GM23338 (cell line): ENCODE results near the gene CCDC12. TPM values are rescaled to one million over a fixed set of nuclear protein-coding genes. Genes with fewer than 3 reads are reported as not detected.

Experiments used
- ATAC-seq: fragments of 200-7000 bp; cut with Tn5 transposase; 3 replicates; pipeline ENCODE4 v1.9.1; 2020
- DNase-seq: peaks from one replicate; pipeline ENCODE4 v3.0.0-alpha.2; 2015; ENCODE audit warnings: low spot score
- H2AFZ ChIP-seq: fragments of 200-600 bp; sonication (generic); 2 replicates; pipeline ENCODE4 v1.8.0; 2016; ENCODE audit warnings: antibody characterized with exemption, mild to moderate bottlenecking, moderate library complexity
- H3F3A ChIP-seq: fragments of 200-600 bp; sonication (generic); replicated peaks from 2 replicates; pipeline ENCODE4 v1.8.0; 2017; ENCODE audit warnings: antibody characterized with exemption, mixed run types, low read depth
- H3K27ac ChIP-seq: fragments of 200-600 bp; sonication (generic); 2 replicates; pipeline ENCODE4 v1.6.1; 2016; ENCODE audit warnings: low read depth
- H3K27me3 ChIP-seq: fragments of 200-600 bp; sonication (generic); 2 replicates; pipeline ENCODE4 v1.8.0; 2016; ENCODE audit warnings: mild to moderate bottlenecking, mixed run types, moderate library complexity; ENCODE audit not compliant: insufficient read depth
- H3K36me3 ChIP-seq: fragments of 200-600 bp; sonication (generic); 2 replicates; pipeline ENCODE4 v1.8.0; 2016; ENCODE audit warnings: mild to moderate bottlenecking; ENCODE audit not compliant: insufficient read depth
- H3K4me1 ChIP-seq: fragments of 200-600 bp; sonication (generic); 2 replicates; pipeline ENCODE4 v1.8.0; 2016; ENCODE audit warnings: mild to moderate bottlenecking, moderate library complexity; ENCODE audit not compliant: insufficient read depth
- H3K4me2 ChIP-seq: fragments of 200-600 bp; sonication (generic); 2 replicates; pipeline ENCODE4 v1.7.1; 2017; ENCODE audit warnings: mixed run types
- H3K4me3 ChIP-seq: fragments of 200-600 bp; sonication (generic); 2 replicates; pipeline ENCODE4 v1.6.1; 2016; ENCODE audit warnings: mixed run types
- H3K79me2 ChIP-seq: fragments of 200-600 bp; sonication (generic); replicated peaks from 2 replicates; pipeline ENCODE4 v1.8.0; 2017; ENCODE audit warnings: mild to moderate bottlenecking; ENCODE audit not compliant: insufficient read depth
- H3K9me2 ChIP-seq: fragments of 200-600 bp; sonication (generic); 2 replicates; pipeline ENCODE4 v1.8.0; 2017; ENCODE audit not compliant: insufficient read depth
- H4K20me1 ChIP-seq: fragments of 200-600 bp; sonication (generic); replicated peaks from 2 replicates; pipeline ENCODE4 v1.8.0; 2017; ENCODE audit warnings: mild to moderate bottlenecking; ENCODE audit not compliant: insufficient read depth
- H3K27ac Mint-ChIP-seq: 2 replicates; pipeline ENCODE4 v1.8.0; 2020; ENCODE audit warnings: inconsistent platforms, mild to moderate bottlenecking, moderate library complexity, mixed read lengths
- H3K27me3 Mint-ChIP-seq: 3 replicates; pipeline ENCODE4 v1.8.0; 2022; ENCODE audit warnings: low read depth, mild to moderate bottlenecking, moderate library complexity, mixed read lengths, inconsistent platforms; ENCODE audit not compliant: insufficient read depth, poor library complexity
- H3K36me3 Mint-ChIP-seq: 3 replicates; pipeline ENCODE4 v1.8.0; 2021; ENCODE audit warnings: low read depth, mild to moderate bottlenecking, inconsistent platforms, moderate library complexity, mixed read lengths
- H3K4me1 Mint-ChIP-seq: 3 replicates; pipeline ENCODE4 v1.8.0; 2020; ENCODE audit warnings: mild to moderate bottlenecking, inconsistent platforms, mixed read lengths
- H3K4me3 Mint-ChIP-seq: 3 replicates; pipeline ENCODE4 v1.8.0; 2021; ENCODE audit warnings: moderate library complexity, mild to moderate bottlenecking, inconsistent platforms, mixed read lengths
- H3K9me3 Mint-ChIP-seq: 3 replicates; pipeline ENCODE4 v1.8.0; 2020; ENCODE audit warnings: moderate library complexity, mild to moderate bottlenecking, inconsistent platforms, mixed read lengths
- CREB1 ChIP-seq: fragments of 250-450 bp; sonication (Bioruptor Pico); IDR thresholded peaks from 2 replicates; pipeline ENCODE4 v1.5.0; 2020; ENCODE audit warnings: low read depth, mild to moderate bottlenecking, moderate library complexity
- EZH2 ChIP-seq: fragments of 200-600 bp; sonication (generic); IDR thresholded peaks from one replicate; pipeline ENCODE4 v1.8.0; 2017; ENCODE audit warnings: antibody characterized with exemption, mild to moderate bottlenecking, low read depth; ENCODE audit not compliant: unreplicated experiment
- EZH2phosphoT487 ChIP-seq: fragments of 200-600 bp; sonication (generic); IDR thresholded peaks from one replicate; pipeline ENCODE4 v1.8.1; 2018; ENCODE audit warnings: antibody characterized with exemption; ENCODE audit not compliant: unreplicated experiment
- JUNB ChIP-seq: IDR thresholded peaks from one replicate; pipeline ENCODE4 v1.6.1; 2016; ENCODE audit warnings: antibody characterized with exemption; ENCODE audit not compliant: unreplicated experiment
- NANOG ChIP-seq: IDR thresholded peaks from 2 replicates; pipeline ENCODE4 v1.6.1; 2016; ENCODE audit warnings: antibody characterized with exemption, borderline replicate concordance
- POLR2AphosphoS5 ChIP-seq: IDR thresholded peaks from 2 replicates; pipeline ENCODE4 v1.6.1; 2016; ENCODE audit warnings: antibody characterized with exemption, low read depth
- STAT1 ChIP-seq: IDR thresholded peaks from one replicate; pipeline ENCODE4 v1.6.1; 2016; ENCODE audit warnings: antibody characterized with exemption; ENCODE audit not compliant: unreplicated experiment
- ZNF114 ChIP-seq: fragments of 250-450 bp; sonication (Bioruptor Pico); IDR thresholded peaks from 2 replicates; pipeline ENCODE4 v1.5.0; 2020; ENCODE audit warnings: mild to moderate bottlenecking, moderate library complexity
- ZNF331 ChIP-seq: fragments of 250-450 bp; sonication (Bioruptor Pico); IDR thresholded peaks from 2 replicates; pipeline ENCODE4 v1.5.0; 2020; ENCODE audit warnings: low read depth, mild to moderate bottlenecking, moderate library complexity
- polyA plus RNA-seq: library from polyadenylated mRNA; unstranded; fragments of >200 nt; fragmentation: Nextera tagmentation; extraction: Ambion mirVana; gene quantifications from 2 replicates; pipeline ENCODE4 v1.2.1, GENCODE V29; 2016
- total RNA-seq: library from RNA; depleted of rRNA; stranded (reverse); fragments of >200 nt; shearing (Covaris generic); gene quantifications from 2 replicates; pipeline ENCODE4 v1.2.3, GENCODE V29; 2014
- TF ChIP-seq, protein P1 (sequence below): IDR thresholded peaks from 2 replicates; pipeline ENCODE4 v1.6.1; 2016; ENCODE audit warnings: antibody characterized with exemption
- TF ChIP-seq, protein P2 (sequence below): fragments of 250-450 bp; sonication (Bioruptor Pico); IDR thresholded peaks from 2 replicates; pipeline ENCODE4 v1.5.0; 2020; ENCODE audit warnings: mild to moderate bottlenecking, moderate library complexity
- TF ChIP-seq, protein P3 (sequence below): IDR thresholded peaks from one replicate; pipeline ENCODE4 v1.6.1; 2018; ENCODE audit warnings: antibody characterized with exemption; ENCODE audit not compliant: unreplicated experiment
- TF ChIP-seq, protein P4 (sequence below), 2 experiments: fragments of 200-600 bp in 1 of 2; sonication (generic) in 1 of 2; conservative IDR thresholded peaks; 2 replicates each; pipeline versions ENCODE4 v1.5.1 to v1.6.1; 2016 to 2017; ENCODE audit warnings: antibody characterized with exemption in 2 of 2, low read depth in 2 of 2, mild to moderate bottlenecking in 2 of 2, moderate library complexity in 1 of 2

Gene CCDC12
- total and polyA plus RNA-seq, 2 experiments from 2014 or later: 42.9 to 133 TPM

DNA sequence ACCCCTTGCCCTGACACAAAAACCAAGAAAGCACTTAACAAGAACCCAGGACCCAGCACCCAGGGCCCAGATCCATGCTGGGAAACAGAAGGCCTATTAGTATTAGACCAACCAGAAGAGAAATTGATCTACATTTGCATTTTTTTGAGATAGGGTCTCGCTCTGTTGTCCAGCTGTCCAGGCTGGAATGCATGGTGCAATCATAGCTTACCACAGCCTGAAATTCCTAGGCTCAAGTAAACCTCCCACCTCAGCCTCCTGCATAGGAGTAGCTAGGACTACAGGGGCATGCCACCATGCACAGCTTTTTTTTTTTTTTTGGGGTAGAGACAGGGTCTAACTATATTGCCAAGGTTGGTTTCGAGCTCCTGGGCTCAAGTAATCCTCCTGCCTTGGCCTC, 26.4 kb downstream of the CCDC12 start:
- Histone ChIP-seq H4K20me1 (peaks cover 83% of the 10 kb centered on the region), H2AFZ (no peak overlapping the region), H3K36me3 (no peaks in the 10 kb centered on the region), H3K4me1 (peaks cover 11% of the 10 kb centered on the region), H3K4me2 (no peak overlapping the region), H3K79me2 (peaks cover 98% of the 10 kb centered on the region), H3K4me3 (no peak overlapping the region), H3F3A (no peaks in the 10 kb centered on the region), H3K27ac (no peak overlapping the region), H3K9me2 (no peaks in the 10 kb centered on the region), H3K27me3 (no peaks in the 10 kb centered on the region)
- Mint-ChIP-seq H3K27ac (no peak overlapping the region), H3K4me3 (no peak overlapping the region), H3K27me3 (peaks cover 9% of the 10 kb centered on the region), H3K9me3 (no peaks in the 10 kb centered on the region; the same call in 2 of the 3 replicates), H3K36me3 (peaks cover 20% of the 10 kb centered on the region), H3K4me1 (peaks cover 60% of the 10 kb centered on the region)
- DNase-seq (no peak), ATAC-seq (no peak)
- TF ChIP-seq EZH2: no peak
- TF ChIP-seq, protein P1, sequence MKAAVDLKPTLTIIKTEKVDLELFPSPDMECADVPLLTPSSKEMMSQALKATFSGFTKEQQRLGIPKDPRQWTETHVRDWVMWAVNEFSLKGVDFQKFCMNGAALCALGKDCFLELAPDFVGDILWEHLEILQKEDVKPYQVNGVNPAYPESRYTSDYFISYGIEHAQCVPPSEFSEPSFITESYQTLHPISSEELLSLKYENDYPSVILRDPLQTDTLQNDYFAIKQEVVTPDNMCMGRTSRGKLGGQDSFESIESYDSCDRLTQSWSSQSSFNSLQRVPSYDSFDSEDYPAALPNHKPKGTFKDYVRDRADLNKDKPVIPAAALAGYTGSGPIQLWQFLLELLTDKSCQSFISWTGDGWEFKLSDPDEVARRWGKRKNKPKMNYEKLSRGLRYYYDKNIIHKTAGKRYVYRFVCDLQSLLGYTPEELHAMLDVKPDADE: no peak
- TF ChIP-seq, protein P2, sequence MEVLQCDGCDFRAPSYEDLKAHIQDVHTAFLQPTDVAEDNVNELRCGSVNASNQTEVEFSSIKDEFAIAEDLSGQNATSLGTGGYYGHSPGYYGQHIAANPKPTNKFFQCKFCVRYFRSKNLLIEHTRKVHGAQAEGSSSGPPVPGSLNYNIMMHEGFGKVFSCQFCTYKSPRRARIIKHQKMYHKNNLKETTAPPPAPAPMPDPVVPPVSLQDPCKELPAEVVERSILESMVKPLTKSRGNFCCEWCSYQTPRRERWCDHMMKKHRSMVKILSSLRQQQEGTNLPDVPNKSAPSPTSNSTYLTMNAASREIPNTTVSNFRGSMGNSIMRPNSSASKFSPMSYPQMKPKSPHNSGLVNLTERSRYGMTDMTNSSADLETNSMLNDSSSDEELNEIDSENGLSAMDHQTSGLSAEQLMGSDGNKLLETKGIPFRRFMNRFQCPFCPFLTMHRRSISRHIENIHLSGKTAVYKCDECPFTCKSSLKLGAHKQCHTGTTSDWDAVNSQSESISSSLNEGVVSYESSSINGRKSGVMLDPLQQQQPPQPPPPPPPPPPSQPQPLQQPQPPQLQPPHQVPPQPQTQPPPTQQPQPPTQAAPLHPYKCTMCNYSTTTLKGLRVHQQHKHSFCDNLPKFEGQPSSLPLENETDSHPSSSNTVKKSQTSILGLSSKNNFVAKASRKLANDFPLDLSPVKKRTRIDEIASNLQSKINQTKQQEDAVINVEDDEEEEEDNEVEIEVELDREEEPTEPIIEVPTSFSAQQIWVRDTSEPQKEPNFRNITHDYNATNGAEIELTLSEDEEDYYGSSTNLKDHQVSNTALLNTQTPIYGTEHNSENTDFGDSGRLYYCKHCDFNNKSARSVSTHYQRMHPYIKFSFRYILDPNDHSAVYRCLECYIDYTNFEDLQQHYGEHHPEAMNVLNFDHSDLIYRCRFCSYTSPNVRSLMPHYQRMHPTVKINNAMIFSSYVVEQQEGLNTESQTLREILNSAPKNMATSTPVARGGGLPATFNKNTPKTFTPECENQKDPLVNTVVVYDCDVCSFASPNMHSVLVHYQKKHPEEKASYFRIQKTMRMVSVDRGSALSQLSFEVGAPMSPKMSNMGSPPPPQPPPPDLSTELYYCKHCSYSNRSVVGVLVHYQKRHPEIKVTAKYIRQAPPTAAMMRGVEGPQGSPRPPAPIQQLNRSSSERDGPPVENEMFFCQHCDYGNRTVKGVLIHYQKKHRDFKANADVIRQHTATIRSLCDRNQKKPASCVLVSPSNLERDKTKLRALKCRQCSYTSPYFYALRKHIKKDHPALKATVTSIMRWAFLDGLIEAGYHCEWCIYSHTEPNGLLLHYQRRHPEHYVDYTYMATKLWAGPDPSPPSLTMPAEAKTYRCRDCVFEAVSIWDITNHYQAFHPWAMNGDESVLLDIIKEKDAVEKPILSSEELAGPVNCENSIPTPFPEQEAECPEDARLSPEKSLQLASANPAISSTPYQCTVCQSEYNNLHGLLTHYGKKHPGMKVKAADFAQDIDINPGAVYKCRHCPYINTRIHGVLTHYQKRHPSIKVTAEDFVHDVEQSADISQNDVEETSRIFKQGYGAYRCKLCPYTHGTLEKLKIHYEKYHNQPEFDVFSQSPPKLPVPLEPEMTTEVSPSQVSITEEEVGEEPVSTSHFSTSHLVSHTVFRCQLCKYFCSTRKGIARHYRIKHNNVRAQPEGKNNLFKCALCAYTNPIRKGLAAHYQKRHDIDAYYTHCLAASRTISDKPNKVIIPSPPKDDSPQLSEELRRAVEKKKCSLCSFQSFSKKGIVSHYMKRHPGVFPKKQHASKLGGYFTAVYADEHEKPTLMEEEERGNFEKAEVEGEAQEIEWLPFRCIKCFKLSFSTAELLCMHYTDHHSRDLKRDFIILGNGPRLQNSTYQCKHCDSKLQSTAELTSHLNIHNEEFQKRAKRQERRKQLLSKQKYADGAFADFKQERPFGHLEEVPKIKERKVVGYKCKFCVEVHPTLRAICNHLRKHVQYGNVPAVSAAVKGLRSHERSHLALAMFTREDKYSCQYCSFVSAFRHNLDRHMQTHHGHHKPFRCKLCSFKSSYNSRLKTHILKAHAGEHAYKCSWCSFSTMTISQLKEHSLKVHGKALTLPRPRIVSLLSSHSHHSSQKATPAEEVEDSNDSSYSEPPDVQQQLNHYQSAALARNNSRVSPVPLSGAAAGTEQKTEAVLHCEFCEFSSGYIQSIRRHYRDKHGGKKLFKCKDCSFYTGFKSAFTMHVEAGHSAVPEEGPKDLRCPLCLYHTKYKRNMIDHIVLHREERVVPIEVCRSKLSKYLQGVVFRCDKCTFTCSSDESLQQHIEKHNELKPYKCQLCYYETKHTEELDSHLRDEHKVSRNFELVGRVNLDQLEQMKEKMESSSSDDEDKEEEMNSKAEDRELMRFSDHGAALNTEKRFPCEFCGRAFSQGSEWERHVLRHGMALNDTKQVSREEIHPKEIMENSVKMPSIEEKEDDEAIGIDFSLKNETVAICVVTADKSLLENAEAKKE (CRISPR knock-in tag): no peak
- TF ChIP-seq NANOG: no peak
- TF ChIP-seq, protein P3, sequence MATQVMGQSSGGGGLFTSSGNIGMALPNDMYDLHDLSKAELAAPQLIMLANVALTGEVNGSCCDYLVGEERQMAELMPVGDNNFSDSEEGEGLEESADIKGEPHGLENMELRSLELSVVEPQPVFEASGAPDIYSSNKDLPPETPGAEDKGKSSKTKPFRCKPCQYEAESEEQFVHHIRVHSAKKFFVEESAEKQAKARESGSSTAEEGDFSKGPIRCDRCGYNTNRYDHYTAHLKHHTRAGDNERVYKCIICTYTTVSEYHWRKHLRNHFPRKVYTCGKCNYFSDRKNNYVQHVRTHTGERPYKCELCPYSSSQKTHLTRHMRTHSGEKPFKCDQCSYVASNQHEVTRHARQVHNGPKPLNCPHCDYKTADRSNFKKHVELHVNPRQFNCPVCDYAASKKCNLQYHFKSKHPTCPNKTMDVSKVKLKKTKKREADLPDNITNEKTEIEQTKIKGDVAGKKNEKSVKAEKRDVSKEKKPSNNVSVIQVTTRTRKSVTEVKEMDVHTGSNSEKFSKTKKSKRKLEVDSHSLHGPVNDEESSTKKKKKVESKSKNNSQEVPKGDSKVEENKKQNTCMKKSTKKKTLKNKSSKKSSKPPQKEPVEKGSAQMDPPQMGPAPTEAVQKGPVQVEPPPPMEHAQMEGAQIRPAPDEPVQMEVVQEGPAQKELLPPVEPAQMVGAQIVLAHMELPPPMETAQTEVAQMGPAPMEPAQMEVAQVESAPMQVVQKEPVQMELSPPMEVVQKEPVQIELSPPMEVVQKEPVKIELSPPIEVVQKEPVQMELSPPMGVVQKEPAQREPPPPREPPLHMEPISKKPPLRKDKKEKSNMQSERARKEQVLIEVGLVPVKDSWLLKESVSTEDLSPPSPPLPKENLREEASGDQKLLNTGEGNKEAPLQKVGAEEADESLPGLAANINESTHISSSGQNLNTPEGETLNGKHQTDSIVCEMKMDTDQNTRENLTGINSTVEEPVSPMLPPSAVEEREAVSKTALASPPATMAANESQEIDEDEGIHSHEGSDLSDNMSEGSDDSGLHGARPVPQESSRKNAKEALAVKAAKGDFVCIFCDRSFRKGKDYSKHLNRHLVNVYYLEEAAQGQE: no peak
- TF ChIP-seq, protein P4, sequence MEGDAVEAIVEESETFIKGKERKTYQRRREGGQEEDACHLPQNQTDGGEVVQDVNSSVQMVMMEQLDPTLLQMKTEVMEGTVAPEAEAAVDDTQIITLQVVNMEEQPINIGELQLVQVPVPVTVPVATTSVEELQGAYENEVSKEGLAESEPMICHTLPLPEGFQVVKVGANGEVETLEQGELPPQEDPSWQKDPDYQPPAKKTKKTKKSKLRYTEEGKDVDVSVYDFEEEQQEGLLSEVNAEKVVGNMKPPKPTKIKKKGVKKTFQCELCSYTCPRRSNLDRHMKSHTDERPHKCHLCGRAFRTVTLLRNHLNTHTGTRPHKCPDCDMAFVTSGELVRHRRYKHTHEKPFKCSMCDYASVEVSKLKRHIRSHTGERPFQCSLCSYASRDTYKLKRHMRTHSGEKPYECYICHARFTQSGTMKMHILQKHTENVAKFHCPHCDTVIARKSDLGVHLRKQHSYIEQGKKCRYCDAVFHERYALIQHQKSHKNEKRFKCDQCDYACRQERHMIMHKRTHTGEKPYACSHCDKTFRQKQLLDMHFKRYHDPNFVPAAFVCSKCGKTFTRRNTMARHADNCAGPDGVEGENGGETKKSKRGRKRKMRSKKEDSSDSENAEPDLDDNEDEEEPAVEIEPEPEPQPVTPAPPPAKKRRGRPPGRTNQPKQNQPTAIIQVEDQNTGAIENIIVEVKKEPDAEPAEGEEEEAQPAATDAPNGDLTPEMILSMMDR (conservative IDR thresholded peaks at IDR 0.05; ENCODE audit: low read depth in 2 of 2): no peak
- no peak for TF ChIP-seq STAT1
- TF ChIP-seq JUNB: no peak
- no peak for TF ChIP-seq ZNF114 (CRISPR knock-in tag)
- no peak for TF ChIP-seq ZNF331 (CRISPR knock-in tag)
- no peak for TF ChIP-seq POLR2AphosphoS5
- TF ChIP-seq EZH2phosphoT487: no peak
- TF ChIP-seq CREB1: no peak
